HG02852 (cell line): Measurements from ENCODE around the gene TUB.

Source experiments
- ATAC-seq: cut with Tn5 transposase; IDR thresholded peaks from one replicate; pipeline ENCODE4 v1.9.1; 2021; ENCODE audit warnings: mild to moderate bottlenecking, moderate library complexity; ENCODE audit not compliant: unreplicated experiment

TUB gene

GRCh38 chr11:8045839-8046238, 35.2 kb upstream of the TUB start:
- ATAC-seq = no peak

DNA sequence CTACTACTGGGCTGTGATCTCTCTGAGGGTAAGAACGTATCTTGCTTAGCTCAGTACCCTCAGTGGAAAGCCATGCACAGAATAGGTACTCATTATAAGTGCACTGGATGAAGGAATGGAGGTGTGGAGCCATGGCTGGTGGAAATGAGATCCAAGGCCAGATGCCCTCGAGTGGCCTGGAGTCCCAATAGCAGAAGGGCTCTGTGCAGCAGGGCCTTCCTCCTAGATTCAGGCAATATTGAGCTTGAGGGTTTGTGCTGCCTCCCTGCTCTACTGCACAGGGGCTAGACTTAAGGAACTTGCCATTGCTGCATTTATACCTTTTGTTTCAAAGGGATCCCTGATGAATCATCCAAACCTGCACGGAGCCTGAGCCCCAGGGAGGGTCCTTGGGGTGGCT, 33.6 kb upstream of the TUB start:
- ATAC-seq = no peak

- ATAC-seq = no peak
Observed at GRCh38 chr11:8049084-8049483, 31.9 kb upstream of the TUB start.

DNA sequence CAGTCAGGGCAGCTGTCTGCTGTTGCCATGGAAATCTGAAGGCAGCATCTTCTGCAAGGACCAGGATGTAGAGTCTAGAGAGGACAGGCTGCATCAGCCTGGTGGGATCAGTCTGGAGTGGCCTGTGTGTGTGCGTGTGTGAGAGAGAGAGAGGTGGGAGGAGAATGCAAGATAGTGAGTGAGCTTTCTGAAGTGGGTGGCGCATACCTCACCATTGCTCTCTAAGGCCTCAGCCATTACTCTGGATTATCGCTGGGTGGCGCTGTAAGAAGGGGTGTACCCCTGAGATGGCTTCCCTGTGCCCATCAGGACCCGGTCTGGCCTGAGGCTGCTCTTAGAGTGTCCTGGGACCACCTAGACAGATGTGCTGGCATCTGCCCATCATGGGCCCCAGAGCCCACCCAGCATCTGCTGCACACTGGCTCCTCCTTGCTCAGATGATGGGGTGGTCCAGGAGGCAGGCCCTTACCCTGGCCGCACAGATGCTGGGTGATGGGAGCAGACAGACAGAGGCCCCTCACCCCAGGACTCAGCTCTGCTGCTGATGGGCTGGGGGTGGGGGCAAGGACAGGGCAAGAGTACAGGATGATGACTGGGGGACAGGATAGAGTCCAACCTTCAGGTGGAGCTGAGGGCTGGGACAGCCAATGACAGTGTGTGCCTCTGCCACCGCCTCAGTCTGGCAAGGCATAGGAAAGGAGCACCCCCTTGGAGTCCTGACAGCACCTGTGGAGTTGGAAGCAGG, 25.7 kb upstream of the TUB start:
- ATAC-seq = no peak

DNA sequence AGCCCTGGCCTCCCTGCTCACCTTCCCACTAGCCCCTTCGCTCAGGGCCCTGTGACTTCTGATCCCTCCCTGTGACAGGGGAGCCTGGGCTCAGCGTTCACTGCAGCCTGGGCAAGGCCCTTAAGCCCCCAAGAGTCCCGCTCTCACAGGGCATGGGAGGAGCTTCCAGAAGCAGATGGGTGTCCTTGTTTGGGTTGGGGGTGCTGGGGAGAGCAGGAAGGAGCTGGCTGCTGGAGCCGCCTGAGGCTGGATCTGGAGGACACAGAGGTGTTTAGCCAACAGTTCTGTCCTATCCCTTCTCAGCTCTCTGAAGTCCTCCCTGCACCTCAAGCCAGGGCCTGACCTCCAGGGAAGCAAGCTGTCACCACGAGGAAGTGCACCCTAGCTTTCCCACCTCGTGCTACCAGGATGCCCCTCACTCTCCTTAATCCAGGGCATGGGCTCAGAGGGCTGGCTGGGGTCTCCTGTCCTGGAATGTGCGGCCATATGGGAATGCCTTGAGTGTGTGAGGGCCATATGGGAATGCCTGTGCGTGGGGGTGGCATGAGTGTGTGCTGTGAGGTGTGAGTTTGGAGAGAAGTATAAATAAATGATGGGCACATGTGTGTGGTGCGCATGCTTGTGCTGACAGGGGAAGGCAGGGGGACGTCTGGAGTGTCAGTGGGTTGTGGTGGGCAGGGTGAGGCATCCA, 25.0 kb upstream of the TUB start:
- no peak for ATAC-seq

DNA sequence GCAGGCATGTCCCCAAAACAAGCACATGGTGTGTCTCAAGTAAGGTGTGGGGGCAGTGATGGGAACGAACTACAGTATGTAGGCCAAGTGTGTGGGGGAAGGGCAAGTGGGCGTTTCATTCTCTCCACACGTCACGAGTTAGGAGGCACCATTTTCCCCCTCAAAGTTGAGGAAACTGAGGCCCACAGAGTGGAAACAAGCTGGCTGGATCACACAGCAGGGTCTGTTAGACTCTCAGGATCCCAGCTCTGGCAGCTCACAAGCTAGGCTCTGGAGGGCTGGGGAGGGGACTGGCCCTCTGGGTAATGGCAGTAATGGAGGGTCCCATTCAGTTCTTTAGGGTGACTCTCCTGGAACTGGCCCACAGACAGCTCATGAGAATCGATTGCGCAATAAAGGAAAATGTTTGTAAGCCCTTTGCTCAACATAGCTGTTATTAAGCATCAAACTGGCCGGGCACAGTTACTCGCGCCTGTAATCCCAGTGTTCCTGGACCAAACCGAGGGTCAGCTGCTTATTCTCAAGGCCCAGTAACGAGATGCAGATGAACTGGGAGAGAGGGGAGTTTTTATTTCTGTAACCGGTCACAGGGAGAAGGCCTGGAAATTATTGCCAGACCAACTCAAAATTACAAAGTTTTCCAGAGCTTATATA, 24.1 kb upstream of the TUB start:
- no peak for ATAC-seq

DNA sequence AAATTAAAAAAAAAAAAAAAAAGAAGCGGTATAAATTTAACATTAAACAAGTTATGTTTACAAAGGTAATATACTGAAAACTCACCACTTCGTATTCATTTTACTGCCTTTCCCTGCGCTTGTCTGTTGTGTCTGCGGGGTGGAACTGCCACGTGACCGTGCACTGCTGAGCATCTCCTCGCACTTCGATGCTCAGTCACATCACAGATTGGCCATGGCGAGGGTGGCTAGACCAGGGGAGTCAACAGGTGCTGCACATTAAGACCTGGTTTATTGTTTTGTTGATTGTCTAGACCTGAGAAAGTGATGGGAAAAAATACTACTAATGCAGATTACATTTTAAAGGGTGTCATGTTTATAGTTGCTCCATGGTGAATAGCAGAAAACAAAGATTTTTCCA, 22.8 kb upstream of the TUB start:
- ATAC-seq = no peak

GRCh38 chr11:8059030-8059429, 22.0 kb upstream of the TUB start:
- no peak for ATAC-seq

DNA sequence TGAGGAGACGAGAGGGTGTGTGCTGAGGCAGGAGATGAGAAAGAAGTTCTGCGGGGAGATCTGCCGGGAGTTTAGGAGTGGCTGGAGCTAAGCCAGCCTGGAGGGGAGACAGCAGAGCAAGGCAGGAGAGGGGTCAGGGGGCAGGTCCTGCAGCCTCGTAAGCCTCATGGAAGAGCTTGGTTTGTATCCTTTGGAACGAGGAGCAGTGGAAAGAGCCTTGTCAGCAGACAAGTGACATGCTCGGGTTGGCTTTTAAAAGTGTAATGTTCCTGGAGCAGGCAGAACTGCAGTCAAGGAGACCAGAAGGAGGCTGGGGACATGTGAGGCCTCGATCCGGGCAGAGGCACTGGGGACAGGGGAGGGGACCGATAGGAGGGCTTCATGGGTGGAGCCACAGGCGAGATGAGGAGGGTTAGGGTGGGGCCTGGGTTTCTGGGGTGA, 21.4 kb upstream of the TUB start:
- ATAC-seq = no peak

DNA sequence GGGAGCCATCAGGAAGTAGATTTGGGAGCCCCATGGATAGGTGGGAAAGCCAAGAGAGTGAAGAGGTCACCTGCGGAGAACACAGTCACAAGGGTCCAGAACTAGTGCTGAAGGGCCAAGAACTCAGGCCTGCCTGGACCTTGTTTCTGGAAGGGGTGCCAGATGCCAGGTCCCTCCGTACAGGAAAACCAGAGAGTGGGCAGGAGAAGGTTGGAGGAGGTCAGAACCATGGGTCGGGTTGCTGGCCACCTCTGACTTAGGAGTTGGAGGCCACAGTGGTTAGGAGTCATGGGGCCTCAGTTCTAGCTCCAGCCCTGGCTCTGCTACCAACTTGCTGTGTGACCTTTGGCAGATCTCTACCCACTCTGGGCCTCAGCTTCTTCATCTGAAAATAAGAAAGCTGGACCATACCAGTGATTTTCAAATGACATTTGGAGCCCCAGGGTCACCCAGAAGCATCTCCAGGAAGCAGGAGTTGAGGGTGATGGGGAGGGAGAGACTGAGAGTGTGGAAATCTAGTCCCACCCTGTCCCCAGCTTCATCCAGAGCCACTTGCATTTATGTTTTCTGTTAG, 20.8 kb upstream of the TUB start:
- no peak for ATAC-seq

- no peak for ATAC-seq
Observed at GRCh38 chr11:8060801-8061554, 20.0 kb upstream of the TUB start.

GRCh38 chr11:8061555-8062428, 19.2 kb upstream of the TUB start:
- no peak for ATAC-seq

- ATAC-seq = no peak
Observed at GRCh38 chr11:8062781-8063257, 18.2 kb upstream of the TUB start.

DNA sequence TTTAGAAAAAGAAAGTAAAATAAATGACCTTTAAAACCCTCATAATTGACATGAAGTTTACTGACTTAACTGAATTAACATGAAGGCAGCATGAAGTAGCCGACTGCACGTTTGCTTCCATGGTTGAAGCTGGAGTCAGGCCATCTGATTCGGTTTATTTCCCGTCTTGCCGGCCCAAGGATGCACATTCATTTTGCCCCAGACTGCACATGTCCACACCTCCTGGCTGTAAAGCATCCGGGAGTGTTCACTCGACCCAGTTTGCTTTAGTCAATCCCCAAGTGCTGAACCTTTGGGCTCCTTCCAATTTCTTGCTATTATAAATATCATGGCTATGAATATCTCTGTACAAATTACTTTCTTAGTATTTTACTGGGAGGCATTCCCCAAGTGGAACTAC, 17.7 kb upstream of the TUB start:
- no peak for ATAC-seq

DNA sequence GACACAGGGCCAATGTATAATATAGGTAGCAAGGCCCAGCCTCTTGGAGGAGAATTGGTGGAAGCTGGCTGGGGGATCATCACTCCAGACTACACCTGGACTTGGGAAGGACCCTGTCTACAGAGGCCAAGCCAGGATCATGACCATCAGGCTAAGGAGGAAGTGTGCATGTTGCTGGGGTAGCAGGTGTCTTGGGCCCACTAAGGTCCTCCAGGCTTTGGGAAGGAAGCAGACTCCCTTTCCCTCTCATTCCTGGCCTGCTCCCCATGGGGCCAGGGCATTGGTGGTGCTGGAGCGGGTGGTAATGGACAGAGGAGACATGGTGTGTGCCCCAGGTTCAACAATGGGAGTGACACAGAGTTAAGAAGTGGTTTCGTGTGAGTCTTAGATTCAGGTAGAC, 16.0 kb upstream of the TUB start:
- no peak for ATAC-seq

- ATAC-seq = no peak
Observed at GRCh38 chr11:8066036-8066910, 14.7 kb upstream of the TUB start.

DNA sequence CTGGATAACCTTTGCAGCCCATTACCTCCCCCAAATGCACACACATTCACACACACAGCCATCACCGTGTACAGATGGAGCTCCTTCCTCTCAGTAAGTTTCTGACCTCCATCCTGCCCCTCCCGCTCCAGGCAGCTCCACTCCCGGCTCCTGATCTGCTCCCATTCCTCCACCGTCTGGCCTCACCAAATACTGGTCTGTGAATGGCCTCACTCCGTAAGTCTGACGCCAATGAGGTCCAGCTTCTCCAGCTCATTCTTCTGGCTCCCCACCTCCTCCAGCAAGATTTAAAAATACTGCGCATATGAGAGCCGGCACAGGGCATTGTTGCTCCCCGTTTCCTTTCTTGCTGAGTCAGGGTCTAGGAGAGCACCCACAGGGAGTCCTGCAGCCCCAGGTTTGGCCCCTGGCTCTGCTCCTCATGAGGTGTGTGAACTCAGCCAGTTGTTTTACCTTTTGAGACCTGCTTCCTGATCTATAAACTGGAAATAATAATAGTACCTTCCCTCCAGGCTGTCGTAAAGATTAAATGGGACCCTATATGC, 14.0 kb upstream of the TUB start:
- no peak for ATAC-seq

GRCh38 chr11:8067567-8067928, 13.5 kb upstream of the TUB start:
- no peak for ATAC-seq
